HG02763 (cell line): Measurements from ENCODE around the gene YAP1.

Experiments
- ATAC-seq: cut with Tn5 transposase; IDR thresholded peaks from one replicate; pipeline ENCODE4 v1.9.1; 2021; ENCODE audit warnings: mild to moderate bottlenecking, moderate library complexity; ENCODE audit not compliant: unreplicated experiment

Gene YAP1

GRCh38 chr11:102109896-102110760 is at the start of gene YAP1:
Gene YAP1 (plus strand): TSS chr11:102110447. CDS start chr11:102110849, 402 bp downstream.
- peak; percentile 73 for ATAC-seq

GRCh38 chr11:102061276-102061675 is 49.0 kb upstream of the YAP1 start:
- ATAC-seq: no peak

DNA sequence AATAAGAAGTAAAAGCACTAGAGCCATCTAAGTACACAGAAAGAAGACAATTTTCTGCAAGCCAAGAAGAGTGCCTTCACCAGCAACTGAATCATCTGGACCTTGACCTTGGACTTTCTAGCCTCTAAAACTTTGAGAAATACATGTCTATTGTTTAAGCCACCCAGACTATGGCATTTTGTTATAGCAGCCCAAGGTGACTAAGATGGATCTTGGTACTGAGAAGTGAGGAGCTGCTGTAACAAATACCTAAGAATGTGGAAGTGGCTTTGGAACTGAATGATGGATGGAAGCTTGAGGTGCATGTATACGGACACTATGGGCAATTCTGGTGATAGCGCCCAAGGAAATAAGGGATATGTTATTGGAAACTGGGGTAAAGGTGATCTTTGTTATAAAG is 48.1 kb upstream of the YAP1 start:
- ATAC-seq: no peak

DNA sequence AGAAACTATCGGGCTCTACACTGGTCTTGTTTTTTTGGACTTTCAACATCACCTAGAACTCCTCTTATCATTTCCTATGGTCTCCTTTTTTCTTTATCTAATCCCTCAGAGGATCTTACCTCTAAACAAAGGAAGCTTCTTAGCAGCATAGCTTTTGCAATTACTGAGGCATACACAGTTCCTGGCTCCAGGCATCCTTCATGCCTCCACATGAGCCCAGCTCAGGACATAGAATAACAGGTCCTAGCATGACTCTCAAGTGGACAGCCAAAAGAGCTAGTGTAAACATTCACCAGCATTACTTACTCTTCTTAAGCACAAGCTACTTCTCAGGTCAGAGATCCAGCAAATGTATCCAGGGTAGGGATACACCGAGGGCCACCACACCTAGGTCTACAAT is 45.9 kb upstream of the YAP1 start:
- ATAC-seq: no peak

DNA sequence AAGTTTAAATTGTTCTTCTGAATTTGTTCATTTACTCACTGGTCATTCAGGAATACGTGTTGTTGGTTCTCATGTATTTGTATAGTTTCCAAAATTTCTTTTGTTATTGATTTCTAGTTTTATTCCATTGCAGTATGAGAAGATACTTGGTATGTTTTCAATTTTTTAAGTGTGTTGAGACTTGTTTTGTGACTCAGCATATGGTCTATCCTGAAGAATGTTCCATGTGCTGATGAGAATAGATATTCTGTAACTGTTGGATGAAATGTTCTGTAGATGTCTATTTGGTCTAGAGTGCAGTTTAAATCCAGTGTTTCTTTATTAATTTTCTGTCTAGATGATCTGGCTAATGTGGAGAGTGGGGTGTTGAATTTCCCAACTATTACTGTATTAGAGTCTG is 39.5 kb upstream of the YAP1 start:
- ATAC-seq: no peak

GRCh38 chr11:102071497-102072472 is 38.5 kb upstream of the YAP1 start:
- no peak for ATAC-seq

GRCh38 chr11:102073253-102073652 is 37.0 kb upstream of the YAP1 start:
- no peak for ATAC-seq

GRCh38 chr11:102079625-102080024 is 30.6 kb upstream of the YAP1 start:
- ATAC-seq: no peak

DNA sequence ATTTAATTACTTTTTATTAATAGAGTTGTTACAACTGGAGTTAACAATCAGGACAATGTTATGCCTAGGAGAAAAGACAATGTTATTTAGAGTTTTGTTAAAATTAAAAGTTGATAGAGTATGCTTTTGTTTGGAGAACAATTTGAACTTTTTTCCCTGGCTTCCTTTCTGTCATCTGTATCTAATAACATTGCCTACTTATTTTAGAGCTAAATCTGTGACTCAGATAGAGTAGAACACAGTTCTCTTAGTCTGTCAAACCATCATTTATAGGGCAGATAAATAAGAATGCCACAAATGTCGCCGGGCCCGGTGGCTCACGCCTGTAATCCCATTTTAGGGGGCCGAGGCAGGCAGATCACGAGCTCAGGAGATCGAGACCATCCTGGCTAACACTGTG is 28.9 kb upstream of the YAP1 start:
- ATAC-seq: no peak

GRCh38 chr11:102085864-102086551 is 24.2 kb upstream of the YAP1 start:
- ATAC-seq: no peak

DNA sequence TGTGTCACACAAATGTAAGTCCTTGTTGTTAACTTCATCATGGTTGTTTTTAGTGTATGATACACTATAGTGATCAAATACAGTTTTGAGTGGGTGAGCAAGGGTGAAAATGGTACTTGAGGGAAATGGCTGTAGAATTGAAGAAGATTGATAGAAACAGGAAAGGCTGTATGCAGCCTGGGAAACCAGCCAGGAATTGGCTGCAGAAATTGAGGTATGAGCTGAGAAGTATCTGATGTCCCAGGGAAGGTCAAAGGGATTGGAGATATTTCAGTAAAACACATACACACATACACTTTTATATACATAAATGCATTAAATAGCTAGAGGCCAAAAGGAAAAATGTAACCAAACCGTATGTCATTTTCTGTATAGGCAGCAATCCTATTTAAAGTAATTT is 13.1 kb upstream of the YAP1 start:
- ATAC-seq: no peak

GRCh38 chr11:102099755-102100154 is 10.5 kb upstream of the YAP1 start:
- no peak for ATAC-seq

GRCh38 chr11:102108734-102109440 is 1.4 kb upstream of the YAP1 start:
- no peak for ATAC-seq

GRCh38 chr11:102110761-102111010 is 439 bp downstream of the YAP1 start:
- no peak for ATAC-seq

DNA sequence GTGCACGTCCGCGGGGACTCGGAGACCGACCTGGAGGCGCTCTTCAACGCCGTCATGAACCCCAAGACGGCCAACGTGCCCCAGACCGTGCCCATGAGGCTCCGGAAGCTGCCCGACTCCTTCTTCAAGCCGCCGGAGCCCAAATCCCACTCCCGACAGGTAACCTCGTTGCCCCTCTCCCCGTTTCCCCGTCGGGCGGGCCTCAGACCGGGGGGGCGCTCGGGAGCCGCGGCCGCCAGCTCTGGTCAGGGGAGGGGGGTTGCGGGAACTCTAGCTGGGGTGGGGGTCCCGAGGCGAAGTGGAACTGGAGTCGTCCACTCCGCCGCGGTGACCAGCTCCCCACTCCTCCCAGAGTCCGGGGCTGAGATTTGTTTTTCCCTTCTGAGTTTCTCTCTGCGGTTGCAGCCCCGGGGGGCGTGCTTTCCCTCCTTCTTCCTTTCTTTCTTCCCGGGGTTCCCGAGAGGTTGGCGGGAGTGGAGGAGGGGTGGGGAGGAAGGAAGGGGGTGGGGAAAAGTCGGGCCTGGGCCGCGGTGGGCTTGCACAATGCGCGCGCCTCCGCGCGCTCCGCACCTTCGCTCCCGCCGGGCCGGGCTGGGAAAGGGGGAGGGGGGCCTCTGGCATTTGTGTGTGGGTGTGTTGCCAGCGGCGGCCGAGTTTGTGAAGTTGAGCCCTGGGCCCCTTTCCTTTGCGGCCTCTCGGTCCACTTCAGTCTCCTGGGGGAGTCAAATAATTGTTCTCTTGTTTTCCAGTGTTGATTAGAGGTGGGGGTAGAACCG is 952 bp downstream of the YAP1 start:
- ATAC-seq: no peak

DNA sequence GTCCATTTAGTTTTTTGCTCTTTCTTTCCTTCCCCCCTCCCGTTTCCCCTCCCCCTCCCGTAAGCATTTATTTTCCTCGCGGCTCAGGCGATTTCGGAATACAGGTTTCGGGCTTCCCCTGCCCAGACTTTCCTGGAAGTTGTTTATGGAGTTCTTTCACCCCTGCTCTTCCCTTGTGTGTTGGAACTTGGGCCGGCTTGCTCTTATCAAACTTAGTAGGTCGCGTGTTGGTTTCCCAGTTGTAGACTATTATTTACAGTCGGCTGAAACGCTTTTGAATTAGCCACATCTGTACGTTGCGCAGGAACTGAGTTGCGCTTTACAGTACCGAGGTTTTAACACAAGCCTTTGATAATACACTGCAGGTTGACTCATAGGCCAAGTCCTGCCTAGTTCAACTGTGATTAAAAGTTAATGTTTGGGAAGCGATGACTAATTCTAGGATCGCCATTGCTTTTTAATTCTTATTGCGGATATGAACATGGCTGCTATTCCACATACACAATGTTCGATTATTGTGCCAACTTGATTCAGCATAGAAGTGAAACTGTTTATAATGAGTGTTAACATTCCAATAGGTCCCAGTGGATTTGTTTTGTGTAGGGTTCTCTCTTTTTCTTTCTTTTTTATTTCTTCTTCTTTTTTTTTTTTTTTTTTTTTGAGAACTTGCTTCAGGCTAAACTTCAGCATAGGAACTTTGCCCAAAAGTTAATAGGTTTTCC is 1.7 kb downstream of the YAP1 start:
- no peak for ATAC-seq

DNA sequence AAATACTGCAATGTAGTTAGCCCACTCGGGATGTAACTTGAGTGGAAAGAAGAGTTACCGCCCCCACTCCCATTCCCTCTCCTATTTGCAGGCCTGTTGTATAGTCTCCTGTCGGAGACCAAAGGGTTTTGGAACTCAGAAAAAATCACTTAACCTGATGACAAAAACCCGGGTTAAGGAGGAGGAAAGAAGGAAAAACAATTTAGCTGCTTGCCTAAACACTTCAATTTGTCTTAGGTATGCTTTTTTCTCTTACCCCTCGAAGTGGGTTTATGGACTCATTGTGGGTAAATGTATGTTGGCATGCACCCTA is 2.2 kb downstream of the YAP1 start:
- no peak for ATAC-seq

DNA sequence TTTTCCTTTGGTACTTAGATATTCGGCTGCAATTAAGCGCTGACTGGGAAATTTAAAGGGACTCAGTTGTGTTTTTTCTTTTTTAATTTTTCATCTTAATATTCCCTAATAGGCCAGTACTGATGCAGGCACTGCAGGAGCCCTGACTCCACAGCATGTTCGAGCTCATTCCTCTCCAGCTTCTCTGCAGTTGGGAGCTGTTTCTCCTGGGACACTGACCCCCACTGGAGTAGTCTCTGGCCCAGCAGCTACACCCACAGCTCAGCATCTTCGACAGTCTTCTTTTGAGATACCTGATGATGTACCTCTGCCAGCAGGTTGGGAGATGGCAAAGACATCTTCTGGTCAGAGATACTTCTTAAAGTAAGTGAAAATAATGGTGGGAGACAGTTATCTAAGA is 3.8 kb downstream of the YAP1 start:
- ATAC-seq: no peak

- ATAC-seq: no peak
Observed at GRCh38 chr11:102115557-102115956, 5.3 kb downstream of the YAP1 start.
